KMS-11 (cell line): ENCODE results near the gene NFX1.
"Not testable (repeated sequence)": the region's sequence is repeated elsewhere in the genome, so short reads cannot be mapped to it uniquely, and the experiment has no call there.

ENCODE experiments used
- H2AFZ ChIP-seq: fragments of 200-600 bp; sonication (generic); 2 replicates; pipeline ENCODE4 v1.6.1; 2016; ENCODE audit warnings: antibody characterized with exemption, mixed run types, low read depth
- H3K27ac ChIP-seq: fragments of 200-600 bp; sonication (generic); 2 replicates; pipeline ENCODE4 v1.6.1; 2016; ENCODE audit warnings: mild to moderate bottlenecking, mixed run types
- H3K27me3 ChIP-seq: fragments of 200-600 bp; sonication (generic); 2 replicates; pipeline ENCODE4 v1.6.1; 2017; ENCODE audit warnings: mild to moderate bottlenecking, low read depth, mixed run types, moderate library complexity; ENCODE audit not compliant: insufficient read depth
- H3K36me3 ChIP-seq: fragments of 200-600 bp; sonication (generic); 2 replicates; pipeline ENCODE4 v1.6.1; 2017; ENCODE audit warnings: mild to moderate bottlenecking, mixed run types; ENCODE audit not compliant: insufficient read depth
- H3K4me1 ChIP-seq: fragments of 200-600 bp; sonication (generic); 2 replicates; pipeline ENCODE4 v1.6.1; 2016; ENCODE audit warnings: mild to moderate bottlenecking, low read depth, mixed run types; ENCODE audit not compliant: poor library complexity, severe bottlenecking
- H3K4me2 ChIP-seq: fragments of 200-600 bp; sonication (generic); 2 replicates; pipeline ENCODE4 v1.7.0; 2016; ENCODE audit warnings: mild to moderate bottlenecking, mixed run types
- H3K4me3 ChIP-seq: fragments of 200-600 bp; sonication (generic); IDR thresholded peaks from 2 replicates; pipeline ENCODE4 v1.6.1; 2017; ENCODE audit warnings: low read depth, low read length, mixed read lengths; ENCODE audit not compliant: insufficient read depth
- H3K79me2 ChIP-seq: fragments of 200-600 bp; sonication (generic); 2 replicates; pipeline ENCODE4 v1.6.1; 2016; ENCODE audit warnings: low read depth, mixed run types; ENCODE audit not compliant: insufficient read depth
- H3K9ac ChIP-seq: fragments of 200-600 bp; sonication (generic); 2 replicates; pipeline ENCODE4 v1.6.1; 2016; ENCODE audit warnings: mild to moderate bottlenecking, mixed run types
- H4K20me1 ChIP-seq: fragments of 200-600 bp; sonication (generic); 2 replicates; pipeline ENCODE4 v1.6.1; 2016; ENCODE audit warnings: mild to moderate bottlenecking, mixed run types; ENCODE audit not compliant: insufficient read depth
- TF ChIP-seq, protein P1 (sequence below): fragments of 200-600 bp; sonication (generic); conservative IDR thresholded peaks from 2 replicates; pipeline ENCODE4 v1.6.1; 2017; ENCODE audit warnings: low read depth, mild to moderate bottlenecking, antibody characterized with exemption, low read length, moderate library complexity, mixed read lengths

Gene NFX1

DNA sequence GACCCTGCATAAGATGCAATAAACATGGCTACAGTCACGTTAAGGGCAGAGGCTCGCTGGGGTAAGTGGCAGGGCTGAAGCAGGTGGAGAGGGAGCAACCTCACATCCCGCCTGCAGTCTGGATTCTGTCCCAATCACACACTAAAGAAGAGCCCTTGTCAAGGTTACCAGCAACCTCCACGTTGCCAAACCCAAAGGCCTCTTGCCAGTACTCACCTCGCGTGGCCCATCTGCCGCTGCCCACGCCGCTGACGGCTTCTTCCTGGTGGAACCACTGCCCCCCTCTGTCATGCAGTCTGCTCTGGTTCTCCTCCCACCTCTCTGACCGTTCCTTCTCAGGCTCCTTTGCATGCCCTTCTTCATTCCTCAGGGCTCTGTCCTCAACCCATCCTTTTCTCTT is 103.3 kb downstream of the NFX1 start:
- no peak overlapping the region for H3K9ac ChIP-seq
- no peaks in the 10 kb centered on the region for H3K27me3 ChIP-seq
- no peaks in the 10 kb centered on the region for H4K20me1 ChIP-seq
- no peak overlapping the region for H3K4me2 ChIP-seq
- no peak overlapping the region for H2AFZ ChIP-seq
- no peaks in the 10 kb centered on the region for H3K36me3 ChIP-seq
- H3K79me2 ChIP-seq: no peaks in the 10 kb centered on the region
- H3K27ac ChIP-seq: no peak overlapping the region
- TF ChIP-seq, protein P1, sequence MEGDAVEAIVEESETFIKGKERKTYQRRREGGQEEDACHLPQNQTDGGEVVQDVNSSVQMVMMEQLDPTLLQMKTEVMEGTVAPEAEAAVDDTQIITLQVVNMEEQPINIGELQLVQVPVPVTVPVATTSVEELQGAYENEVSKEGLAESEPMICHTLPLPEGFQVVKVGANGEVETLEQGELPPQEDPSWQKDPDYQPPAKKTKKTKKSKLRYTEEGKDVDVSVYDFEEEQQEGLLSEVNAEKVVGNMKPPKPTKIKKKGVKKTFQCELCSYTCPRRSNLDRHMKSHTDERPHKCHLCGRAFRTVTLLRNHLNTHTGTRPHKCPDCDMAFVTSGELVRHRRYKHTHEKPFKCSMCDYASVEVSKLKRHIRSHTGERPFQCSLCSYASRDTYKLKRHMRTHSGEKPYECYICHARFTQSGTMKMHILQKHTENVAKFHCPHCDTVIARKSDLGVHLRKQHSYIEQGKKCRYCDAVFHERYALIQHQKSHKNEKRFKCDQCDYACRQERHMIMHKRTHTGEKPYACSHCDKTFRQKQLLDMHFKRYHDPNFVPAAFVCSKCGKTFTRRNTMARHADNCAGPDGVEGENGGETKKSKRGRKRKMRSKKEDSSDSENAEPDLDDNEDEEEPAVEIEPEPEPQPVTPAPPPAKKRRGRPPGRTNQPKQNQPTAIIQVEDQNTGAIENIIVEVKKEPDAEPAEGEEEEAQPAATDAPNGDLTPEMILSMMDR: no peak
- H3K4me1 ChIP-seq: no peaks in the 10 kb centered on the region
- H3K4me3 ChIP-seq: no peak overlapping the region

DNA sequence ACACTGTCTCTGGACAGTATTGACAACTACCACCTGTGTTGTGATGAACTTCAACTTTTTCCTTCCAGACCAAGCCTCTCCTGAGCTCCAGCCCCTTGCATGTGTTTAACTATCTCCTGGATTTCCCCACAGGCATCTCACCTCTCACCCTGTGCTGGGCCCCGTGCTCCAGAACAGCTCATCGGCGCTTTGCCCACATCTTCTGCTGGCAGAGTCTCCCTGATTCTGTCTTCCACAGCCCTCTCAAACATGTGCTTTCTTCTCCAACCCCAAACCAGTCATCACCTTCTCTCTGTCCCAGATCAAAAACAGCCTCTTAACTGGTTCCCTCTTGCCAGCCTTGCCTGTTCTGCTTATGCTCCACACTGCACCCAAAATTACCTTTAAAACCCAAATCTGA is 103.7 kb downstream of the NFX1 start:
- H3K4me2 ChIP-seq, H2AFZ ChIP-seq, H3K36me3 ChIP-seq, H3K27ac ChIP-seq, H3K79me2 ChIP-seq, H3K9ac ChIP-seq, H3K4me1 ChIP-seq, H4K20me1 ChIP-seq, H3K4me3 ChIP-seq, H3K27me3 ChIP-seq: not testable (repeated sequence)

DNA sequence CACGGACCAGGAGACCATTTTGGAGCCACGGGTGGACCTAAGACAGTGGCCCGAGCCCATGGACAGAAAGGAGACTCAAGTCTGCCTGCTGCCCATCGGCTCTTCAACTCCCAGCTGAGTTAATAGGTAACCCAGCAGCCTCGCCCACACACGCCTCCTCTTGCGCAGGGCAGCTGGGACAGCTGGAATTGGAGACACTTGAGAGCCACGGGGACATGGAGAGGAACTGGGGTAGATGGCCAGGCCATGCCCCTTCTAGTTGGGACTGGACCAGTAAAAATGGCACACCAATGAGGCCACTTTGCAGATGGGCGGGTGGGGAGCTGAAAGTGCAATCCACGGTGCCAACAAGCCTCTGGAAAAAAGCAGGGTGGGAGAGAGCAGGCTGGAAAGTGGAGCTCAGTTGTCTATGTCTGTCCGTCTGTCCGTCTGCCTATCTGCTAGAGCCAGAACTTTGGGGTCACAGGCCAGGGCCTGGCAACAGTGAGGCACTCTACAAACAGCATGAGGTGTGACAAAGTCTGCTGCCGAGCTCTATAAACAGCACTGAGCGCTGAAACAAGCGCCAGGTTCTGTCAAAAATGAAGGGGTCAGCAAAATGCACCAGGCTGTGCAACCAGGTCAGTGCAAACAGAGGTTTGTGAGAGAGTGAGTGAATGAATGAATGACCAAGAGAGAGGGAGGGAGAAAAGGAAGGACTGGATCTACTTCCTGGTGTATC is 105.0 kb downstream of the NFX1 start:
- not testable (repeated sequence) for H3K36me3 ChIP-seq, H3K4me3 ChIP-seq, H2AFZ ChIP-seq, H3K4me1 ChIP-seq, H3K27ac ChIP-seq, H3K27me3 ChIP-seq, H3K79me2 ChIP-seq, H4K20me1 ChIP-seq, H3K9ac ChIP-seq, H3K4me2 ChIP-seq

DNA sequence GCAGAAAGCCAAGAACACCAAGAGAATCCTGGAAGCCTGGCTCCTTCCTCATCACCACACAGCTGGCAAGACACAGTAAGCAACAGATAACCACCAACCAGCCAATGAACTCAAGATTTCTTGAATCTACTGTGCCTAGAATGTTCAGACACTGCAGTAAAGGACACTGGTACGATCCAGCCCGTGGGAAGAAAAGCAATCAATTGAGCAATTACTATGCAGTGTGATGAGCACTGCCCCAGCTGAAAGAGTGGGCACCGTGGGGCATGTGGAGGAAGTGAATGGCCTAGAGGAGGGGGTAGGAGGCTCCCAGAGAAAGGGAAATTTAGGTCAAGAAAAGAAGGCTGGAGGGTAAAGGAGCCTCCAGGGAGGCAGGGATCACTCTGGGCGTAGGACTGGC is 107.5 kb downstream of the NFX1 start:
- not testable (repeated sequence) for H3K27me3 ChIP-seq, H3K9ac ChIP-seq, H4K20me1 ChIP-seq, H3K36me3 ChIP-seq, H3K4me2 ChIP-seq, H3K27ac ChIP-seq, H3K79me2 ChIP-seq, H3K4me3 ChIP-seq, H3K4me1 ChIP-seq, H2AFZ ChIP-seq

DNA sequence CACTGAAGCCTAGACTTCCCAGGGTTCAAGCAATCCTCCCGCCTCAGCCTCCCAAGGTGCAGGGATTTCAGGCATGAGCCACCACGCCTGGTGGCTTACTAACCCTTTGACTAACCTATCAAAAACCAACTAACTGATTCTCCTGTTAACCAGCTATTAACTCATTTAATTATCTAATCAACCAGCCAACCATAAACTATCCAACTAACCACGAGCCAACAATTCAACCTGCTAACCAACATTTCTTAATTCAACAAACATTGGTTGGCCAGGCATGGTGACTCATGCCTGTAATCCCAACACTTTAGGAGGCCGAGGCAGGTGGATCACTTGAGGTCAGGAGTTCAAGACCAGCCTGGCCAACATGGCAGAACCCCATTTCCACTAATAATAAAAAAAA is 108.7 kb downstream of the NFX1 start:
- not testable (repeated sequence) for H3K4me1 ChIP-seq, H3K79me2 ChIP-seq, H3K9ac ChIP-seq, H3K27me3 ChIP-seq, H3K36me3 ChIP-seq, H3K4me2 ChIP-seq, H3K27ac ChIP-seq, H3K4me3 ChIP-seq, H2AFZ ChIP-seq, H4K20me1 ChIP-seq

DNA sequence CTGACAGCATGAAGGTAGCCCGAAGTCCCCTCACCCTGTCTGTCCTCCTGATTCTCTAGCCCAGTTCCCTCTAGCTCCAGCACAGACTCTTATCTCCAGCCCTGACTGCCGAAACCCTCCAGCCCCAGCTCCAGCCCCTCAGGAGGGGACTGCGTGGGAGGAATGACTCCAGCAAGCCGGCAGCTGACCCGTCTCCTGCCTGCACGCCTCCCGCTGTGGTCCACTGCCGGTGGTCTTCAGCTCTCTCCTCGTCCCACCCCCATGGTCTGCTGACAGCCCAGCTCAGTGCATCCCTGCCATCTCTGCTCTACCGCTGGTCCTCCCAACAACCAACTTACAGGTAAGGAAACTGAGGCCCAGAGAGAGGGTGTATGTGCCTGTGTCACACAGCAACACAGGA is 111.5 kb downstream of the NFX1 start:
- H3K27ac ChIP-seq, H3K9ac ChIP-seq, H3K36me3 ChIP-seq, H3K79me2 ChIP-seq, H2AFZ ChIP-seq, H4K20me1 ChIP-seq, H3K4me2 ChIP-seq, H3K4me3 ChIP-seq, H3K27me3 ChIP-seq, H3K4me1 ChIP-seq: not testable (repeated sequence)

DNA sequence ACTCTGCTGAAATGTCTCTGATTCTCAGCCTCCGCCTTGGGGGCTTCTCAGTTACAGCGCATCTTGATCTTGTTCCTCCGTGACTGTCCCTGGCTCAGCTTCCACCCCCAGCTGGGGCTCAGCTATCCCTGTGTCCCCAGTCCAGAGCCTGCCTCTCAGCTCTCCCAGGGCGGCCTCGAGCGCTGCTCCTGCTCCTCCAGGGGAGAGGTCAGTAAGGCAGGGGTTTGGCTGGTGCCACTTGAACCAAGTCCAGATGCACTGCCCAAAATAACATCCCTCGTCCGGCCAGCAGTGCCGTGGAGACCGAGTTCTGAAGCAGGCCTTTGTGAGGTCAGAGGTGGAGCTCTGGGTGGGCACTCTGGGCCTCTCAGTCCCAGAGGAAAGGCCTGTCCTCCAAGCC is 112.1 kb downstream of the NFX1 start, which contains the start of gene AQP7:
AQP7 (minus strand) TSS at position 198 of the 400 bp plus-strand sequence. CDS start 1,306 bp downstream, outside the sequence.
- not testable (repeated sequence) for H3K36me3 ChIP-seq, H3K4me1 ChIP-seq, H3K4me3 ChIP-seq, H3K27me3 ChIP-seq, H3K27ac ChIP-seq, H3K9ac ChIP-seq, H4K20me1 ChIP-seq, H3K79me2 ChIP-seq
- H3K4me2 ChIP-seq: peak within 1 kb of the TSS; percentile 36; the same call in 1 of the 2 replicates
- peak within 1 kb of the TSS; percentile 95 for H2AFZ ChIP-seq
